ENCODE data around the gene KBTBD12.
"Not testable (repeated sequence)": the region's sequence is repeated elsewhere in the genome, so short reads cannot be mapped to it uniquely, and the experiment has no call there.

Gene KBTBD12

DNA sequence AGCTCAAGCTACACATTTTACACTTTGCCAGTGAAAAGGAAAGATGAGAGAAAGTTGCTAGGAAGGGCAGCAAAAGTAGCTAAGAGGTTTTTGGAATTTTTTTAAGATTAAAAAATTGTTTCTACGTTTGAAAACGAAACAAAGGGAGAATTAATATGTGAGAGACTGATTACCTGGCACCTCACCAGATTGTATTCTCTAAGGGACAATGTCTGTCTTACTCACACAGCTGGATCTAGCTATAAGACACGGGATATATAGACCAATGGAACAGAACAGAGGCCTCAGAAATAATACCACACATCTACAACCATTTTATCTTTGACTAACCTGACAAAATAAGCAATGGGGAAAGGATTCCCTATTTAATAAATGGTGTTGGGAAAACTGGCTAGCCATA, 9.5 kb upstream of the KBTBD12 start:
- DNase-seq = no peak

DNA sequence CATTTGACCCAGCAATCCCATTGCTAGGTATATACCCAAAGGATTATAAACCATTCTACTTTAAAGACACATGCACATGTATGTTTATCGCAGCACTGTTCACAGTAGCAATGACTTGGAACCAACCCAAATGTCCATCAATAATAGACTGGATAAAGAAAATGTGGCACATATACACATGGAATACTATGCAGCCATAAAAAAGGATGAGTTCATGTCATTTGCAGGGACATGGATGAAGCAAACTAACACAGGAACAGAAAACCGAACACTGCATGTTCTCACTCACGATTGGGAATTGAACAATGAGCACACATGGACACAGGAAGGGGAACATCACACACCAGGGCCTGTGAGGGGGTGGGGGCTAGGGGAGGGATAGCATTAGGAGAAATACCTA, 8.4 kb upstream of the KBTBD12 start:
- DNase-seq = not testable (repeated sequence)

DNA sequence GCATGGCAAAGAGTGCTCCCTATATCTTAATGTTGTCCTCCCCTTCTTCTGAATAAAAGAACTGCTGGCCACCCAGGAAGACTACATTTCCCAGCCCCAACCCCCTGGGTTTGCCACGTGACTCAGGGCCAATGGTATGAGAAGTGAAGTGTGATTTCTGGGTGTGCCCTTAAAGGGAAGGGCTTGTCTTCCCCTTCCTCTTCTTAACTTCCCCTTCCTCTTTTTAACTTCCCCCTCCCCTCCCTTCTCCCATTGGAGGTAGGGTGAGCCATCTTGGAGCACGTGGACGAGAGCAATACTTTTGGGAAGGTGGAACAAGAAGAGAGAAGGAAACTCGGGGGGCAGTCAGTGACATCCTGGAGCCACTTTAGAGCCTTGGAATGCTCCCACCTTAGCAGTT, 6.8 kb upstream of the KBTBD12 start:
- no peak for DNase-seq

DNA sequence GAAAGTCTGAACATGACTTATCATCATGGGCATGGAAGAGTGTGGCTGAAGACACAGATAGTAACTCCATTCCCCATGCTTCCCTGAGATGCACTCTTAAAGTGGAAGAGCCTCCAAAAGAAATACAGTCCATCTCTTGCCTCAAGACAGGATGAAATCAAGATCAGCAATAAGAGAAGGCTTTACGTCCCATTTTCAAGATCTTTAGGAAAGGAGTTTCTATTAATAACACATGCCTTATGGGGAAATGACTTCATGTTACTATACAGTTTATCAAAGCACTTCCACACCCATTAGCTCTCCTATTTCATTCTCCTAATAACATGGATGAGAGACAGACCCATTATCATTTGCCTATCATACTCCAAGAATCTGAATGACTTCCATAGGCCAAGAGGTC, 6.1 kb upstream of the KBTBD12 start:
- no peak for DNase-seq

DNA sequence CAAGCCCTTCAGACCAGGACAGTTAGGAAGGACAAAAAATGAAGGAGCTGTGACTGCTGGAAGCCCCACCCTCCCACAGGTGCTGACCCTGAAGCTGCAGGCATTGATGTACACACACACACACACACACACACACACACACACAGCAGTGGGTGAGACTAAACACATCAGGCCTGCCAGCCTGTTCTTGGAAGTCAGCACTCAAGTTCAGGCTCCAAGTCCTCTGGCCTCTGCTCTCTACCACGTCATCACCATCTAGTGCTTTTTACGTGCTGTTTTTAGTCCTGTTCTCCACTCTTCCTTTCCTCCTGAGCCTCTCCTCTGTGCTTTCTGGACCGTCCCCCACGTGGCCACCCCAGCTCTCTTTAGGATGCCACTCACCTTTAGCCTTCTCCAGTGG, 5.4 kb upstream of the KBTBD12 start:
- no peak for DNase-seq

DNA sequence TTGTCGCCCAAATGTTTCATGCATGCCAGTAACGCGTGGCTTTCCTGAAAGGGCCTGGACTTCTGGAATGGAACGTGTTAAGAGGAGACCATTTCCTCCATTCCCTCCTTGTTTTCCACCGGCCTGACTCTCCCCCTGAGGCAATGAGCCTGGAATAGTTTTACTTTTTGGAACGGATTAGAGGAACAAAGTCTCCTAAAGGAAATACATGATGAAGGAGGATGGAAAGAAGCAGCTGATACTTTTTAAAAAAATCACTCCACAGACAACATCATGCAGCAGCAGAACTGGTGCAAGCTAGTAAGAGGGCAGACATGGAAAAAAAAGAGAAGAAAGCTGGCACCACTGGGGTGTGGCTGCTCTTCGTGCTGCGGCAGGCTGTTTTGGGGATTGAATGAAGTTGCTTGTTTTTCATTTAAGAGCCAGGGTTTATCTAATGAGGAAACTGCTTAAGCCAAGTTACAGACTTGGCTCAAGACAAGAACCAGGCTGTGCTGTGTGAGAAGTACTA, 3.6 kb upstream of the KBTBD12 start:
- DNase-seq = no peak

DNA sequence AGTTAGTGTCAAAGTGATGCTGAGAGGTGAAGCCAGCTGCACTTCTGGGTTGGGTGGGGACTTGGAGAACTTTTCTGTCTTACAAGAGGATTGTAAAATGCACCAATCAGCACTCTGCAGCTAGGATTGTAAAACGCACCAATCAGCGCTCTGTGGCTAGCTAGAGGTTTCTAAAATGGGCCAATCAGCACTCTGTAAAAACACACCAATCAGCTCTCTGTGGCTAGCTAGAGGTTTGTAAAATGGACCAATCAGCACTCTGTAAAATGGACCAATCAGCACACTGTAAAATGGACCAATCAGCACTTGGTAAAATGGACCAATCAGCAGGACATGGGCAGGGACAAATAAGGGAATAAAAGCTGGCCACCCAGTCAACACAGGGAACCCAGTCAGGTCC, 1.2 kb upstream of the KBTBD12 start:
- DNase-seq = not testable (repeated sequence)

DNA sequence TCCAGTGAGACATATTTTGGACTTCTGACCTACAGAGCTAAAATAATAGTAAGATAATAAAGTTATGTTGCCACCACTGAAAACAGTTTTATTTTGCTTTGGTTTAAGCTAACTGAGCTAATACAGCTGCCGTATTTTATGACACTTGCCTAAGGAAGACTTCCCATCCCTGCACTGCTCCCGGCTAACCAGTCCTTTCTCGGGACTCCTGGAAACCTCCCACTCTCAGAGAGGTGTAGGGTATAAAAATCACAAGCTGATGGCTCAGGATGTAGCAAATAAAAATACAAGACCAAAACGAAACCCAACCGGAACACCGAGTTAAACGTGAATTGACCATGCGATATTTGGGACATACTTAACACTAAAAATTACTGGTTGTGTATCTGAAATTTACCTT, 448 bp upstream of the KBTBD12 start:
- DNase-seq = no peak

DNA sequence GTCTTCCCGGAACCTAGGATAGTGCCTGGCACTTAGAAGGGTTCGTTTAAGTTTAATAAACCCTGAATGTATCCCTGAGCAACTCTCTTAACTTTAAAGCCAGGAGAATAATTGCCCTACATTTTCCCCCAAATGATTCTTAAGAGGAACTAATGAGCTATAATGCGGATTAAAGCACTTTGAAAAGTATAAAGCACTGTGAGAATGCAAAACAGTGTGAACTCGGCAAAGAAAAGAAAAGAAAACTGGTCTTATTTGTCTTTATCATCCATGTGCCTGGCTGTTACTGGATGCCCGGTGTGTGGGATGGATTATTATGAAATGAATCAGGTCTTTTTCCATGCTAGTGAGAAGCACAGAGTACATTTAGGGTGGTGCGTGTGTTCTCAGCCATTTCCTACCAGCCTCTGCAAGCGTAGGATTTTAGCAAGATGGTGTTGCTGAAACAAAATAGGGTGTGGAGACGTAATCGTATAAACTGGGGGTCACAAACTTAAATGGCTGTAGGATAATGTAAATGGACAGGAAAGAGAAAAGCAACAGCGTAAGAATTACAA, 983 bp downstream of the KBTBD12 start:
- DNase-seq = no peak

DNA sequence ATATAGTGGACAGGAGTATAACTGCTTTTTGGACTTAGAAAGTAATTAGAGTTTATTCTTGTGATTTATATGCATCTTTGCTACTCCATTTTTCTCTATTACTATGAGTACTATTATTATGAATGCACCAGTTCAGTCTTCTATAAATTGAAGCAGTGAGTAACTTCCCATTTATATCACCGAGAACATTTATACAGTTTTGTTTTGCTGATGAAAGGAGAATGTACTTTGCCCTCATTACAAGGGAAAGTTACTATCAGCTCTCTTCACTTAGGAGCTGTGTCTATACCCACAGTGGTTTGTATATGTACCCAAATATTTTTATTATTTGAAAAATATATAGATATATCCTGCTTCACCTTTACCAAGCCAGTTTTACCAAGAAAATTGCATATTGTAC, 5.7 kb downstream of the KBTBD12 start:
- DNase-seq = no peak

DNA sequence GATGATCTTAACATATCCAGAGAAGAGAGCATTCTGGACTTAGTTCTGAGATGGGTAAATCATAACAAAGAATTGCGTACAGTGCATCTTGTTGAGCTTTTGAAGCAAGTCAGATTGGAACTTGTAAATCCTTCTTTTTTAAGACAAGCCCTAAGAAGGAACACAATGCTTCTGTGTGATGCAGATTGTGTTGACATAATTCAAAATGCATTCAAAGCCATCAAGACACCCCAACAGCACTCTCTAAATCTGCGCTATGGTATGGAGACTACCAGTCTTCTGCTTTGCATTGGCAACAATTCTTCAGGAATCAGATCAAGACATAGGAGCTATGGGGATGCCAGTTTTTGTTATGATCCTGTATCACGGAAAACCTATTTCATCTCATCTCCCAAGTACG, 8.6 kb downstream of the KBTBD12 start:
- DNase-seq = no peak

DNA sequence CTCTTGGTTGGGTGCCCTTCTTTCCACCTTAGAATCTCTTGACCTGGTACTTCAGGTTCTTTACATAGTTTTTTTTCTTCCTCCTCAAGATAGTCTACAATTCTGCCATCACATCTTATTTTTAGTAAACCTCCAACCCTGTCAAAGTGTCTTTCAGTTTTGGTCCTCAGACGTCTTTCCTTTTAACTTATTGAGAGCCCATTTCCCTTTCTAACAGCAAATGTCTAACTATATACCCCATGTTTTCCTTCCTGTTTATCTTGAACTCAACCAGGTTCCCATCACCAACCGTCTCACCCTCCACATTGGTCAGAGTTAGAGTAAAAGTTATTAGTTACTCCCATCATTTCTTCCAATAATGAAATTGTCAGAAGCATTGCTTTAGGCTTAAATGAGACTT, 10.4 kb downstream of the KBTBD12 start:
- DNase-seq = no peak

DNA sequence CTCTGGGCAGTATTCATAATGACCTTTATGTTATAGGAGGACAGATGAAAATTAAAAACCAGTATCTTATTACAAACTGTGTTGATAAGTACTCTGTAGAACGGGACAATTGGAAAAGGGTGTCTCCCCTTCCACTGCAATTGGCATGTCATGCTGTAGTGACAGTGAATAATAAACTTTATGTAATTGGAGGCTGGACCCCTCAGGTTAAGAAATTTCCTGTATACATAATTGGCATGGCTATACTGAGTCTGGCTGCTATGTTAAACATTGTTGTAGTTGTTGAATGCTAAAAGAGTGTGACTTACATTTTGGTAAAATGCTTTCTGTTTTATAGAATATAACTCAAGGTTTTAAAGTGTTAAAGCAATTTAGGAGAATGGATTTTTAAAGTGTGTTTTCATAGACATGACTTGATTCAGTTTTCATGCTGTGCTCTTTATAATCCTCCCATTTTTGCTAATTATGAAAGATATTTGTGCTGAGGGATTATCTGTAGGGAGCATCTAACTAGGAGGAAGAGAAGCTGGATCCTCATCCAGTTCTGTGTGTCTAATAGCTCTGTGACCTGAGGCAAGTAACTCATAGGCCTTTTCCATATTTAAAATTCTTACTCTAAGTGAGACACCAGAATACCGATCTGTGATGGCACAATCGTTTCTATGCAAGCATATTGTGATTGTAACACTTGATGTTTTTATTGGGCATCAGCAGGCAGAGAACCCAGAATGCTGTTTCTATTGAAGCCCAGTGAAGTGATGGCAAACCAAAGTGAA, 13.0 kb downstream of the KBTBD12 start:
- DNase-seq = no peak

DNA sequence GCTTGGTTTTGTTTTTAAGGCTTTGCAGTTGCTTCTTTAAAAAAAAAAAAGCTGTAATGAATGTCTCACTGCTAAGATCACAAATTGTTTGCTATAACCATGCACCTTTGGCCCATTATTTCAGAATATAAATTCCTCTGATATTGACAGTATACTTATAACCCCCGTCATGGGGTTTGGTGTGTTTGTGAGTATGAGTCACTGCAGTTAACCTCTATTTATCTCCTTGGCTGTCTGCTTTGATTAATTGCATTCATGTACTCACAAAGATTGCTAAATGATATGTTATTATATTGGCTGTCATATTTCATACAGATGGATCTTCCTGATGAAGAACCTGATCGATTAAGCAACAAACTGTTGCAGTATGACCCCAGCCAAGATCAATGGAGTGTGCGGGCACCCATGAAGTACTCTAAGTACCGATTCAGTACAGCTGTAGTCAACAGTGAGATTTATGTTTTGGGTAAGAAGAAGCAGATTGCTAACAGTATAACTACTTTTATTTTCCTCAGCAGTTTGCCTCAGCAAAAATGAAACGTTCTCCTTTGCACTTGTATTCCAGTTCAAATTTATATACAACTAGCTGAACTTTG, 14.9 kb downstream of the KBTBD12 start:
- no peak for DNase-seq

DNA sequence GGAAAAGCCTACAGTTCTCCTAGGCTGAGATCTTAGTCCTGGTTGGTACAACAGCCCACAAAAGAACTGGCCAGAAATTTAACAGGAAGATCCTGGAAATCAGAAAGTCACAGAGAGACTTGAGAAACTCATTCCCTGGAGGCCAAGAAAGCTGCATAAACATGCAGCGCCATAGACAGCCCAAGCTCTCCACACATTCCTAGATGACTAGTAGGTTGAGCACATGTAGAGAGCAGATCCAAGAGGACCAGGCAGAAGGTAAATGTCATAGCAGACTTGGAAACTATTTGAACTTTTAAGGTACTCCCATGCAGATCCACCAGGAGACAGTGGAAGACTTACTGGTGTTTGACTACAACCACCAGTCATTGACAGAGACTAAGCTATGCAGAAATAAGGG, 18.4 kb downstream of the KBTBD12 start:
- no peak for DNase-seq

DNA sequence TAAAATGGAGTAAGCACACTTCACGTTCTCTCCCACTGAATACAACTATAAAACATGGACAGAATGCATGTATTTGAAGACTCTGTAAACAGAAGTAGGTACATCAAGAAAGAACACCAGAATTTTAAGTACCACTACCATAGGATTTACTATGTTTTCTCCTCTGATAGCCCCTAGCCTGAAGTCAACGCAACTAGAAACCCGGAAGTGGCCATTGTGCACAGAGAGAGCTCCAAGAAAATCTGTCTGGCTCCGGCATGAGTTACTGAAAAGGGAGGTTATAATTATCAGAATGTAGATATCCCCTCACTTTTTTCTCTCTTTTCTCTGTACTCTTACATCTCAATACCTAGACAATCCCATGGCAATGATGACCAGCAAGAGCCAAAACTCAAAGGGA, 23.8 kb downstream of the KBTBD12 start:
- DNase-seq = no peak

DNA sequence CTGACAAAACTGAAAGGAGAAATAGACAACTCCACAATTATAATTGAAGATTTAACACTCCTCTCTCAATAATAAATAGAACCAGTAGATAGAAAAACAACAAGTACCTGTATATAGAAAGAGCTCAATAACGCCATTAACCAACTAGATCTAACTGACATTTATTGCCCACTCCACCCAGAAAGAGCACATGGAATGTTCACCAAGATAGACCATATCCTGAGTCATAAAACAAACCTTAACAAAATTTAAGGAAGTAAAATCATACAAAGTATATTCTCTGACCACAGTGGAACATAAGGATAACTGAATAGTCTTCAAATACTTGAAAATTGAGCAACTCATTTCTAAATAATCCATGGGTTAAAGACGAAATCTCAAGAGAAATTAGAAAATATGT, 25.1 kb downstream of the KBTBD12 start:
- no peak for DNase-seq

DNA sequence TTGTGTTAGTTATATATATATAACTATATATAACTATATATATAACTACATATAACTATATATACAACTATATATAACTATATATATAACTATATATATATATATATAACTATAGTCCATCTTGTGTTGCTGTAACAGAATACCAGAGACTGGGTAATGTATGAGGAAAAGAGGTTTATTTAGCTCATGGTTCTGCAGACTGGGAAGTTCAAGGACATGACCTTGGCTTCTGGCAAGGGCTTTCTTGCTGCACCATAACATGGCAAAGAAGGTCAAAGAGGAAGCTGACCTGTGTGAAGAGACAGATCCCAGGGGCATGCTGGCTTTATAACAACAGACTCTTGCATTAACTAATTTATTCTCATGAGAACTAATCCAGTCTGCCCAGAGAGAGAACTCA, 27.6 kb downstream of the KBTBD12 start:
- no peak for DNase-seq

DNA sequence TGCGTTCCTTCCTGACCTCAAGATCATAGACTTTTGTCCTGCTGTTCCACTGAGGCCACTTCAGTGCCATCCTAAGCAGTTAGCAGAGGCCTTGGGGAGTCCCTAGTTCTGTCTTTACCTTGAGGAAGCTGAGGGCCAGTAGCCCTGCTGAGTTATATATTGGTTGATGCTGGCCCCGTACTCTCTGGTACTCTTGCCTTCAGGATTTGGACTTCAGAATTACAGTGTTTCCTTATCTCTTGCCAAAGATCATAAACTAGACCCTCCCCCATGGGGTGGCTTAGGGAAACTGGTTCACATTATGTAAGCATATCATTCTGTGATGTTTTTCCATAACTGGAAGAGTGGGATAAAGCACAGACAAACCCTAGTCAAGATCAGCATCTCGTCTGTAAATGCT, 33.2 kb downstream of the KBTBD12 start:
- no peak for DNase-seq

DNA sequence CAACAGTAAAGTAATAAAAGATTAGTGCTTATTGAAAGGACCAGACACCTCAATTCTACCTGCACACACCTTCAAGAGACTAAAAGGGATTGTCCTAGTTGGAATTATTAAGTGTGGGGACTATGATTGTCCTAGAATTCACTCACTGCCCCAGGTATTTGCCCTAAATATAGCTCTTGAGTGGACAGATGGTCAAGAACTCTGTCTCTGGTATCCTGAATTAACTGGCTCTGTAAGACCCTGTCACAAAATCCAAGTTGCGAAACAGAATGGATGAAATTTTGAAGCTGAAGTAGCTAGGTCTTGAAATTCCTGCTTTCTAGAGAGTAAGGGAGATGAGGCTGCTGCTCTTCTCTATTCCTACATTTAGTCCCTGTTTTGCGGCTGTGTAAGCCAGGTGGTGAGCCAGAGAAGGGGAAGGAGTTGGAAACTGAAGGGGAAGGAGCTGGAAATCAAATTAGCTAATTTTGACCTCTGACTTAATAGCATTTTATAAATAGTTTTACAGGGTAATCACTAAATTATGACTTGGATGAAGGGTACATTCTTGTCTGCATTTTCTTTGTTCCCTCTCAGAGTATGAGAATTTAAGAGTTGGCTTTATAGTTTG, 34.5 kb downstream of the KBTBD12 start:
- no peak for DNase-seq

DNA sequence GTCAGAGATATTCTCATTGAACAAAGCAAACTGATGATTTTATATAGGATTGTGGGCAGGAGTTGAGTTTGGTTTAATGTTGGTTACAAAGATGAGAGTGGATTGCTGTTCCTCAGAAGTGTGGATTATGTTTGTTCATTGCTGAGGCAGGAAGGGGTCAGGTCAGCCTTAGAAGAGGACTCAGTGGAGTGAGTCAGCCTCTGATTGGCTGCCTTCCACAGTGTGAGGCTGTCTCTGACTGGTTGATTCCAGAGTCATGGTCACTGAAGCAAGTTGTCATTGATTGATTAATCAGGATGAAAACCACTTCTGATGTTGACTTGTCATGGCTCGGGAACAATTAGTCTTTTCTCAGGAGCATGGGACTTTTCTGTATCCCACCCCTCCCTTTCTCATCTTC, 36.2 kb downstream of the KBTBD12 start:
- DNase-seq = no peak

DNA sequence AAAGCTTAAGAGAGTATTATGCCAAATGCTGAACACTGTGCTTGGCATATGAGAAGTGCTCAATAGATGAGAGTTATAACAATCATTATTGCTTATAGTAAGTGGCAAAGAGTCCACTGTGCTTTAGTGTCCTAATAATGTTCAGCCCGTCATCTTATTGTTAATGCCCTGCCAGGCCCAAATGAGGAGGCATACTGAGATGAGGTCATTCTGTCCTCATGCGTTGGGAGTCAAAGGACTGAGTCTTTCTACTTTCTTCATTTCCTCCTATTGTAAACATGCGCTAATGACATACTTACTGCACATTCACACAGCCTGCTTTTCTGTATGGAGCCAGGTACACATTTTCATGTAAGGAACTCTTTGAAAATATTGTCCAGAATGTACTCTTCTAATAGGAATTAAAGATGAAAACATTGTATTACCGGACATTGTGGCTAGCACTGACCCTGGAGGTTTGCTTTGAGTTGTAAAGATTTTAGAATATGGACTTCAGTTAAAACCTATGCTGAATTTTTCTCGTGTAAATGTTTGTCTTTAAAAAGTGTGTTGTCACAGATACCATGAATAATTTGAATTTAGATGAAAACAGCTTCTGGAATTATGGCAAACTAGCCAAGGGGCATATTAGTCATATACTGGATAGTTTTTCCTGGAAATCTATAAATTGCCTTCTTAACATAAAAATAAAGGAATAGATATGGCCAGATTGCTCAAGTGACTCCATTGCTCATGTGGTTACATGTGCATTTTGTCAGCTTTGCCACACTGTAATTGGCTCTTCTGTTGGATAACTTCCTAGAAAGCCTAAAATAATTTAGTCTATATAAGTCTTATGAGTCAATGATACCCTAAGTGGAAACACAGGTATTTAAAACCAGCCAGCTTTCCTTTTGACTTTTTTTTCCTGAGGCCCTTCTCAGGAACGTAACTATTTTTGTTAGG, 38.3 kb downstream of the KBTBD12 start:
- no peak for DNase-seq

DNA sequence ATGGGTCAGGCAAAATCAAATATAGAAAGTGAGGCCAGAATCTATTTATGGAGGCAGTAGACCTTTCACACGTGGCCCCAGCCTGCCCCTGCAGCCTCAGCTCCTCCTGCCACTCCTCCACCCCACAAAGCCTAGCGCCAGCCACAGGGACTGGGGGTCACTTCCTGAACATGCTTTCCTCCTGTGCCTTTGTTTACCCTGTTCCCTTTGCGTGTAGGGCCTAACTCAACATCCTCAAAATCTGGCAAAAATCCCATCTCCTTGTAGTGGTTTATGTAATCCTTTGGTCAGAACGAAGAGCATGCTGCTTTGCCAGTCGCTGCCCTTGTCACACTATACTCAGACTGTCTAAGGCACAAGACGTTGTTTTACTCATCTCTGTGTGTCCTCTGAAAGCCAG, 39.6 kb downstream of the KBTBD12 start:
- no peak for DNase-seq

Measured in NCI-H187 (cell line).